Mucosa of stomach (tissue), 1 donor: ENCODE data around the gene PSMA2.

ENCODE experiments used
- H3K27me3 ChIP-seq: one replicate; pipeline ENCODE4 v1.7.0; 2013; ENCODE audit warnings: mild to moderate bottlenecking, low read length; ENCODE audit not compliant: control insufficient read depth, insufficient read depth
- H3K36me3 ChIP-seq: one replicate; pipeline ENCODE4 v1.7.0; 2013; ENCODE audit warnings: low read length; ENCODE audit not compliant: control insufficient read depth, insufficient read depth
- H3K4me1 ChIP-seq: one replicate; pipeline ENCODE4 v1.7.0; 2013; ENCODE audit warnings: mild to moderate bottlenecking, low read length; ENCODE audit not compliant: control insufficient read depth, insufficient read depth
- H3K4me3 ChIP-seq: one replicate; pipeline ENCODE4 v1.7.0; 2013; ENCODE audit warnings: low read length
- H3K9ac ChIP-seq: one replicate; pipeline ENCODE4 v1.7.0; 2013; ENCODE audit warnings: mild to moderate bottlenecking, low read length, moderate library complexity
- H3K9me3 ChIP-seq: one replicate; pipeline ENCODE4 v1.7.0; 2013; ENCODE audit warnings: mild to moderate bottlenecking, low read length, moderate library complexity; ENCODE audit not compliant: control insufficient read depth
- donor health status: Pancreatic carcinoma.

PSMA2 gene

GRCh38 chr7:42931834-42932651 is at the start of gene PSMA2, which contains the start of gene MRPL32:
Gene PSMA2 (minus strand): TSS chr7:42932174. CDS start chr7:42932158, 16 bp downstream.
Gene MRPL32 (plus strand): TSS chr7:42932376. CDS start chr7:42932387, 11 bp downstream.
- Histone ChIP-seq H3K27me3 (no peaks in the 10 kb centered on the region), H3K36me3 (no peaks in the 10 kb centered on the region), H3K4me3 (peak within 1 kb of the TSS; percentile 59), H3K4me1 (peaks cover 8% of the 10 kb centered on the region), H3K9me3 (no peaks in the 10 kb centered on the region), H3K9ac (peak within 1 kb of the TSS; percentile 83)

GRCh38 chr7:42981601-42982000 is 49.6 kb upstream of the PSMA2 start:
- Histone ChIP-seq H3K27me3 (no peaks in the 10 kb centered on the region), H3K9ac (no peak overlapping the region), H3K4me1 (no peaks in the 10 kb centered on the region), H3K36me3 (no peaks in the 10 kb centered on the region), H3K4me3 (no peak overlapping the region), H3K9me3 (no peaks in the 10 kb centered on the region)

- H3K27me3 ChIP-seq, result no peaks in the 10 kb centered on the region
- H3K36me3 ChIP-seq, result no peaks in the 10 kb centered on the region
- no peak overlapping the region for H3K9ac ChIP-seq
- H3K4me1 ChIP-seq, result no peaks in the 10 kb centered on the region
- no peak overlapping the region for H3K4me3 ChIP-seq
- no peaks in the 10 kb centered on the region for H3K9me3 ChIP-seq
These were observed 48.5 kb upstream of the PSMA2 start for GRCh38 chr7:42980514-42980913.

GRCh38 chr7:42980084-42980483 is 48.1 kb upstream of the PSMA2 start:
- Histone ChIP-seq H3K4me1 (no peaks in the 10 kb centered on the region), H3K9ac (no peak overlapping the region), H3K36me3 (no peaks in the 10 kb centered on the region), H3K4me3 (no peak overlapping the region), H3K27me3 (no peaks in the 10 kb centered on the region), H3K9me3 (no peaks in the 10 kb centered on the region)

- Histone ChIP-seq H3K36me3 (no peaks in the 10 kb centered on the region), H3K4me1 (no peaks in the 10 kb centered on the region), H3K27me3 (no peaks in the 10 kb centered on the region), H3K9ac (no peak overlapping the region), H3K4me3 (no peak overlapping the region), H3K9me3 (no peaks in the 10 kb centered on the region)
These were observed 46.5 kb upstream of the PSMA2 start for GRCh38 chr7:42978496-42978895.

- Histone ChIP-seq H3K4me1 (no peaks in the 10 kb centered on the region), H3K9me3 (no peaks in the 10 kb centered on the region), H3K36me3 (no peaks in the 10 kb centered on the region), H3K4me3 (no peak overlapping the region), H3K27me3 (no peaks in the 10 kb centered on the region), H3K9ac (no peak overlapping the region)
These were observed 44.4 kb upstream of the PSMA2 start for GRCh38 chr7:42976371-42976770.

GRCh38 chr7:42972699-42973500 is 40.9 kb upstream of the PSMA2 start:
- Histone ChIP-seq H3K4me1 (no peaks in the 10 kb centered on the region), H3K36me3 (no peaks in the 10 kb centered on the region), H3K27me3 (no peaks in the 10 kb centered on the region), H3K9me3 (no peaks in the 10 kb centered on the region), H3K9ac (no peak overlapping the region), H3K4me3 (no peak overlapping the region)

GRCh38 chr7:42967391-42967790 is 35.4 kb upstream of the PSMA2 start:
- H3K36me3 ChIP-seq, result no peaks in the 10 kb centered on the region
- no peaks in the 10 kb centered on the region for H3K27me3 ChIP-seq
- H3K9me3 ChIP-seq, result no peaks in the 10 kb centered on the region
- no peaks in the 10 kb centered on the region for H3K4me1 ChIP-seq
- no peak overlapping the region for H3K4me3 ChIP-seq
- H3K9ac ChIP-seq, result no peak overlapping the region

- H3K27me3 ChIP-seq, result no peaks in the 10 kb centered on the region
- no peak overlapping the region for H3K9ac ChIP-seq
- no peak overlapping the region for H3K4me3 ChIP-seq
- H3K4me1 ChIP-seq, result no peaks in the 10 kb centered on the region
- no peaks in the 10 kb centered on the region for H3K9me3 ChIP-seq
- H3K36me3 ChIP-seq, result no peaks in the 10 kb centered on the region
These were observed 33.2 kb upstream of the PSMA2 start for GRCh38 chr7:42964849-42965805.

- no peaks in the 10 kb centered on the region for H3K9me3 ChIP-seq
- no peaks in the 10 kb centered on the region for H3K4me1 ChIP-seq
- H3K27me3 ChIP-seq, result no peaks in the 10 kb centered on the region
- H3K9ac ChIP-seq, result no peak overlapping the region
- no peaks in the 10 kb centered on the region for H3K36me3 ChIP-seq
- no peak overlapping the region for H3K4me3 ChIP-seq
These were observed 32.3 kb upstream of the PSMA2 start for GRCh38 chr7:42964293-42964692.

GRCh38 chr7:42961170-42961569 is 29.2 kb upstream of the PSMA2 start:
- H3K9ac ChIP-seq, result no peak overlapping the region
- no peaks in the 10 kb centered on the region for H3K36me3 ChIP-seq
- H3K27me3 ChIP-seq, result no peaks in the 10 kb centered on the region
- H3K4me1 ChIP-seq, result no peaks in the 10 kb centered on the region
- no peak overlapping the region for H3K4me3 ChIP-seq
- no peaks in the 10 kb centered on the region for H3K9me3 ChIP-seq
